RPMI8226 (cell line): ENCODE measurements around the gene PDGFA.
"Not testable (repeated sequence)": the region's sequence is repeated elsewhere in the genome, so short reads cannot be mapped to it uniquely, and the experiment has no call there.

ENCODE experiments used
- DNase-seq: peaks from one replicate; pipeline ENCODE4 v3.0.0-alpha.2; 2015

The PDGFA gene

GRCh38 chr7:551615-551970 lies 31.9 kb upstream of the PDGFA start:
- not testable (repeated sequence) for DNase-seq

- DNase-seq = no peak
Observed at GRCh38 chr7:550881-551614, 31.4 kb upstream of the PDGFA start.

GRCh38 chr7:549891-550625 lies 30.4 kb upstream of the PDGFA start:
- no peak for DNase-seq

- no peak for DNase-seq
Observed at GRCh38 chr7:549066-549890, 29.6 kb upstream of the PDGFA start.

- DNase-seq = no peak
Observed at GRCh38 chr7:548401-548800, 28.8 kb upstream of the PDGFA start.

- no peak for DNase-seq
Observed at GRCh38 chr7:545470-545869, 25.8 kb upstream of the PDGFA start.

GRCh38 chr7:544338-545221 lies 24.9 kb upstream of the PDGFA start:
- DNase-seq = no peak

GRCh38 chr7:543501-544337 lies 24.1 kb upstream of the PDGFA start:
- no peak for DNase-seq

- no peak for DNase-seq
Observed at GRCh38 chr7:542713-543500, 23.3 kb upstream of the PDGFA start.

GRCh38 chr7:542131-542712 lies 22.6 kb upstream of the PDGFA start:
- no peak for DNase-seq

- no peak for DNase-seq
Observed at GRCh38 chr7:541661-542060, 22.0 kb upstream of the PDGFA start.

GRCh38 chr7:540997-541396 lies 21.4 kb upstream of the PDGFA start:
- no peak for DNase-seq

GRCh38 chr7:540579-540978 lies 20.9 kb upstream of the PDGFA start:
- no peak for DNase-seq

- DNase-seq = no peak
Observed at GRCh38 chr7:539731-540411, 20.2 kb upstream of the PDGFA start.

- DNase-seq = no peak
Observed at GRCh38 chr7:538764-539685, 19.4 kb upstream of the PDGFA start.

- no peak for DNase-seq
Observed at GRCh38 chr7:537911-538634, 18.4 kb upstream of the PDGFA start.

- DNase-seq = no peak
Observed at GRCh38 chr7:536231-536630, 16.6 kb upstream of the PDGFA start.

GRCh38 chr7:534959-535358 lies 15.3 kb upstream of the PDGFA start:
- DNase-seq = no peak
